HCT116 (cell line): ENCODE data around the gene LRRC42.

Source experiments
- CBX3 ChIP-seq: IDR thresholded peaks from 2 replicates; pipeline ENCODE4 v1.6.1; 2012; ENCODE audit warnings: low read depth
- CTCF ChIP-seq, 3 experiments: fragments of 200-600 bp in 1 of 3; sonication (generic) in 1 of 3; IDR thresholded peaks in 2 of 3; conservative IDR thresholded peaks in 1 of 3; 2 replicates each; pipeline ENCODE4 v1.5.1; 2012 to 2017; ENCODE audit warnings: low read depth in 2 of 3, low read length in 2 of 3, antibody characterized with exemption in 1 of 3, borderline replicate concordance in 1 of 3, control low read depth in 1 of 3, mild to moderate bottlenecking in 1 of 3, mixed read lengths in 1 of 3, mixed run types in 1 of 3, moderate library complexity in 1 of 3; ENCODE audit not compliant: insufficient read depth in 1 of 3
- EZH2 ChIP-seq: fragments of 200-600 bp; sonication (generic); IDR thresholded peaks from 2 replicates; pipeline ENCODE4 v1.6.1; 2017; ENCODE audit warnings: antibody characterized with exemption, mixed run types
- FOSL1 ChIP-seq: IDR thresholded peaks from 2 replicates; pipeline ENCODE4 v1.6.1; 2012; ENCODE audit warnings: low read depth
- POLR2A ChIP-seq: IDR thresholded peaks from 2 replicates; pipeline ENCODE4 v1.7.0; 2011; ENCODE audit warnings: borderline replicate concordance; ENCODE audit not compliant: insufficient read depth, insufficient read length; ENCODE audit errors: extremely low read depth
- POLR2AphosphoS5 ChIP-seq: IDR thresholded peaks from 2 replicates; pipeline ENCODE4 v1.6.1; 2011; ENCODE audit warnings: mild to moderate bottlenecking, low read depth, low read length, moderate library complexity
- REST ChIP-seq: IDR thresholded peaks from 2 replicates; pipeline ENCODE4 v1.6.1; 2012; ENCODE audit warnings: low read depth
- SIN3A ChIP-seq: IDR thresholded peaks from 2 replicates; pipeline ENCODE4 v1.6.1; 2012; ENCODE audit warnings: low read depth
- ZBTB33 ChIP-seq: IDR thresholded peaks from 2 replicates; pipeline ENCODE4 v1.6.1; 2011; ENCODE audit warnings: mild to moderate bottlenecking, low read length, moderate library complexity; ENCODE audit not compliant: insufficient replicate concordance; ENCODE audit errors: extremely low read depth
- ZNF274 ChIP-seq: fragments of 200-500 bp; sonication (Bioruptor generic); IDR thresholded peaks from 2 replicates; pipeline ENCODE4 v1.6.1; 2014; ENCODE audit warnings: mild to moderate bottlenecking, low read depth, low read length, inconsistent platforms

- TF ChIP-seq POLR2A, result no peak
- TF ChIP-seq FOSL1, result no peak
- TF ChIP-seq CTCF (IDR thresholded peaks at IDR 0.05 in 2 of 3, conservative IDR thresholded peaks at IDR 0.05 in 1 of 3; ENCODE audit: borderline replicate concordance in 1 of 3, insufficient read depth in 1 of 3, low read depth in 2 of 3, low read length in 2 of 3), result no peak
- TF ChIP-seq SIN3A, result no peak
- TF ChIP-seq ZBTB33, result no peak
- no peak for TF ChIP-seq EZH2
- TF ChIP-seq ZNF274, result no peak
- no peak for TF ChIP-seq POLR2AphosphoS5
- TF ChIP-seq CBX3, result no peak
- TF ChIP-seq REST, result no peak
These were observed 22.0 kb downstream of the LRRC42 start for GRCh38 chr1:53968125-53968513.
